WERI-Rb-1 (cell line): Measurements from ENCODE around the gene TP53BP1.

ENCODE experiments used
- DNase-seq: peaks from one replicate; pipeline ENCODE4 v3.0.0-alpha.2; 2020
- H3K27ac ChIP-seq: fragments of 250-450 bp; sonication (Bioruptor Pico); 2 replicates; pipeline ENCODE4 v1.5.1; 2020; ENCODE audit warnings: mild to moderate bottlenecking, moderate library complexity
- H3K27me3 ChIP-seq: fragments of 250-450 bp; sonication (Bioruptor Pico); 2 replicates; pipeline ENCODE4 v1.5.1; 2021; ENCODE audit warnings: mild to moderate bottlenecking, low read depth, moderate library complexity; ENCODE audit not compliant: insufficient read depth, severe bottlenecking
- H3K36me3 ChIP-seq: fragments of 250-450 bp; sonication (Bioruptor Pico); 2 replicates; pipeline ENCODE4 v1.5.1; 2020; ENCODE audit warnings: mild to moderate bottlenecking, moderate library complexity
- H3K4me3 ChIP-seq: 2 replicates; pipeline ENCODE4 v1.5.1; 2011; ENCODE audit warnings: low read depth, mild to moderate bottlenecking, control low read depth, low read length
- H3K9me3 ChIP-seq: fragments of 250-450 bp; sonication (Bioruptor Pico); 2 replicates; pipeline ENCODE4 v1.5.1; 2021; ENCODE audit warnings: mild to moderate bottlenecking, moderate library complexity; ENCODE audit not compliant: severe bottlenecking
- TF ChIP-seq, protein P1 (sequence below): IDR thresholded peaks from 2 replicates; pipeline ENCODE4 v1.5.1; 2011; ENCODE audit warnings: low read depth, mild to moderate bottlenecking, control low read depth, inconsistent platforms, low read length

Gene TP53BP1

GRCh38 chr15:43420435-43420834 is 72.5 kb downstream of the TP53BP1 start:
- H3K27me3 ChIP-seq, result no peaks in the 10 kb centered on the region
- no peak overlapping the region for H3K27ac ChIP-seq
- no peak for DNase-seq
- no peaks in the 10 kb centered on the region for H3K9me3 ChIP-seq
- TF ChIP-seq, protein P1, sequence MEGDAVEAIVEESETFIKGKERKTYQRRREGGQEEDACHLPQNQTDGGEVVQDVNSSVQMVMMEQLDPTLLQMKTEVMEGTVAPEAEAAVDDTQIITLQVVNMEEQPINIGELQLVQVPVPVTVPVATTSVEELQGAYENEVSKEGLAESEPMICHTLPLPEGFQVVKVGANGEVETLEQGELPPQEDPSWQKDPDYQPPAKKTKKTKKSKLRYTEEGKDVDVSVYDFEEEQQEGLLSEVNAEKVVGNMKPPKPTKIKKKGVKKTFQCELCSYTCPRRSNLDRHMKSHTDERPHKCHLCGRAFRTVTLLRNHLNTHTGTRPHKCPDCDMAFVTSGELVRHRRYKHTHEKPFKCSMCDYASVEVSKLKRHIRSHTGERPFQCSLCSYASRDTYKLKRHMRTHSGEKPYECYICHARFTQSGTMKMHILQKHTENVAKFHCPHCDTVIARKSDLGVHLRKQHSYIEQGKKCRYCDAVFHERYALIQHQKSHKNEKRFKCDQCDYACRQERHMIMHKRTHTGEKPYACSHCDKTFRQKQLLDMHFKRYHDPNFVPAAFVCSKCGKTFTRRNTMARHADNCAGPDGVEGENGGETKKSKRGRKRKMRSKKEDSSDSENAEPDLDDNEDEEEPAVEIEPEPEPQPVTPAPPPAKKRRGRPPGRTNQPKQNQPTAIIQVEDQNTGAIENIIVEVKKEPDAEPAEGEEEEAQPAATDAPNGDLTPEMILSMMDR, result no peak
- H3K4me3 ChIP-seq, result no peak overlapping the region
- H3K36me3 ChIP-seq, result peaks cover 82% of the 10 kb centered on the region

DNA sequence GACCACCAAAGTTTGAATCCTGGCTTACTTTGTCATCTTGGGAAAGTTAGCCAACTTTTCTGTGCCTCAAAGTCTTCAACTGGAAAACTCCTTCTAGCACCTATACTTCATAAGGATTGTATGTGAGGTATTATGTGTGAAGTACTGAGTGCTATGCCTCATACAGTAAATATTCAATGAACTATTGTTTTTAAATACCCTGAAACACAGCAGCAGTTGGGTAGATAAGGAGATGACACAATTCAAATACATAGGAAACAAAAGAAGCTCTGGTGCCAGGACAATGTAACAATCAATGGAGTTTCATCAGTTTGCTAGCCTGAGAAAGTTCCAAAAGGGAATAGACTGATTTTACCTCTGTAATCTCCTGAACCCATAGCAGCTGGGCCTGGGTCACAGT is 78.8 kb downstream of the TP53BP1 start:
- DNase-seq, result no peak
- Histone ChIP-seq H3K9me3 (no peaks in the 10 kb centered on the region), H3K4me3 (no peak overlapping the region), H3K27ac (no peak overlapping the region), H3K36me3 (peaks cover 79% of the 10 kb centered on the region), H3K27me3 (no peaks in the 10 kb centered on the region)
- TF ChIP-seq, protein P1, result no peak

DNA sequence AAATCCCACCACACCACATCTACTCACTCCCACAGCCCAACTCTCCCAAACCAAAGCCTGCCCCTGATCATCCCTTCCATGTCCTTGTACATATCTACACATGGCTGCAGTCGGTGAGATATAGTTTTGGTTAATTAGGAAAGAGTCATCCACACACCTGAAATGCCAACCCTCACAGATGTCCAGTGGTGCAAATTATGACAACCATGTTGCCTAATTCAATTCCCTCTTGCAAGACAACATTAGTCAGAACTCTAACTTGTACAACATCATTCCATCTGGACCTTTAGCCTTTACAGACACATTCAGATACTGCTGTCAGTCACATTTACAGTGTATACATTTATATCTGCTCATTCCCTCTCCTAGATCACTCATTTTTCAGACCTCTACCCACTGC is 80.9 kb downstream of the TP53BP1 start:
- no peak for DNase-seq
- H3K27me3 ChIP-seq, result no peaks in the 10 kb centered on the region
- TF ChIP-seq, protein P1, result no peak
- no peak overlapping the region for H3K27ac ChIP-seq
- H3K9me3 ChIP-seq, result no peaks in the 10 kb centered on the region
- no peak overlapping the region for H3K4me3 ChIP-seq
- peaks cover 85% of the 10 kb centered on the region for H3K36me3 ChIP-seq

DNA sequence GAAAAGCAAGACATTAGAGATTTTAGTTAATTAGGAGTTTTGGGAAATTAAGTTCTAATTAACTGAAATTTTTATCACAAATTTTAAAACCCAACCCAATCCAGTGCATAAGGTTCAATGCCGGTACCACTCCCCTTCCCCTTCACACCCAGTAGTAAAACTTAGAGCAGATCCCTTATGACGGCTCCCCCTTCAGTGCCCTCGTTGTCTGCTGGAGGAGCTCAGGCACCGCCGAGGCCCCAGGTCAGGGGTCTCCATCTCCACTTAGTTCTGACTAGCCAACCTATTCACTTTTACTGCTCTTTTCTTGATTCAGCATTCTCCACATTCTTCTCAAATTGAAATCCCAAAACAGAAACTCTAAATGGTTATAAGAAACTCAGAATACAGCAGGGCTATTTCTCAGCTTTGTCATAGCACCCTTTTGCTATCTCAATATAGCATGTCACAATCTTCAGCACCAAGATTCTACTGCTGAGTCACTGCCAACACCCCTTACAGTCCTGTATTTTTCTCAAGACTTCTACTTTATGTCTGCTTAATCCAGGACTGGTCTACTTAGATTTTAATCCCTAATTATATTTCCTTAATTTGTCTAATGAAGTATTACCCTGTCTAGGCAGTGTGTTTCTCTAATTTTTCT is 82.3 kb downstream of the TP53BP1 start:
- H3K27me3 ChIP-seq, result no peaks in the 10 kb centered on the region
- H3K4me3 ChIP-seq, result no peak overlapping the region

DNA sequence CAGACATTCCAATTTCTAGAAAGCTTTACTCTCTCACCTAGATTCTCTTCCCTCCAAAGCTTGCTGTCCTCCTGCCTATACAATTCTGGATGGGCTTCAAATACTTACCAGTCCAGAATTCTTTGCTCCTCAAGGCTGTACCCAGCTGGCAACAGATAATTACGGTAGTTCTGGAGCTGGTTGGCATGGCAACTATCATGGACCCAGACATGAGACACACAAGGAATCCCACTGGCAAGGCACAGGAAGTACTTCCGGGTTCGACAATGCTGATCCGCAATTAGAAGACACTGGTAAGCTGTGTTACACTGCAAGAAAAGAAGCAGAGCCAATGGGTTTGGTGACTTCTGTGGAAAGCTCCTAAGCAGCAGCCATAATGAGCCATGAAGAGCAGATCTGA is 84.2 kb downstream of the TP53BP1 start:
- peaks cover 86% of the 10 kb centered on the region for H3K36me3 ChIP-seq
- no peak for DNase-seq
- no peak overlapping the region for H3K27ac ChIP-seq
- no peaks in the 10 kb centered on the region for H3K27me3 ChIP-seq
- H3K4me3 ChIP-seq, result no peak overlapping the region
- TF ChIP-seq, protein P1, result no peak
- no peaks in the 10 kb centered on the region for H3K9me3 ChIP-seq

More for the DNA sequence above, 82.3 kb downstream of the TP53BP1 start:
- H3K36me3 ChIP-seq, result peaks cover 84% of the 10 kb centered on the region
- TF ChIP-seq, protein P1, result no peak
- no peaks in the 10 kb centered on the region for H3K9me3 ChIP-seq
- no peak for DNase-seq
- no peak overlapping the region for H3K27ac ChIP-seq

DNA sequence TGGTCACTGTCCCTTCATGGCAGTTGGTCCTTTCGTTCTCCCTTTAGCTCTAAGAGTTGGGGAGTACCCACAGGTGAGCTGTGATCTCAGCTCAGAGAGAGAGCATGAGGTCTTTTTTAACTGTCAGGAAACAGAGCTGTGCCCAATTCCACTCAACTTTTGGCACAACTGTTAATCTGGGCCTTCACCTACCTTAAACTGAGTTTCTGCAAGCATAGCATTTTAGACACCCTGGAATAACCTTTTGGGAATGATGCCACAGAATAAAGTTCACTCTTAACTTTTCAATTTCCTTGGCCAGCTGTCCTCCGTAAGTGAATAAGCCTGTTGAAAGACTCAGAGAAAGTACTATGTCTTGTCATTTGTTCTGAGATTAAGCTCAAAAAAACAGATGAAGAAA is 86.1 kb downstream of the TP53BP1 start:
- no peak overlapping the region for H3K27ac ChIP-seq
- H3K4me3 ChIP-seq, result no peak overlapping the region
- H3K27me3 ChIP-seq, result no peaks in the 10 kb centered on the region
- DNase-seq, result no peak
- TF ChIP-seq, protein P1, result no peak
- peaks cover 85% of the 10 kb centered on the region for H3K36me3 ChIP-seq
- H3K9me3 ChIP-seq, result no peaks in the 10 kb centered on the region
